ENCODE results near the gene NAPG. TPM values are rescaled to one million over a fixed set of nuclear protein-coding genes. Genes with fewer than 3 reads are reported as not detected.
A peak's percentile ranks its signal among the peaks of the same experiment; 100 is the strongest.

Gene NAPG
- total and polyA plus RNA-seq, 9 of the 15 experiments (the other 6 are each of a cell fraction or from before 2014, with no cell fraction given): 31.6 to 63.3 (median 50.9) TPM

GRCh38 chr18:10525697-10526560 lies at the start of gene NAPG (continued):
- TF ChIP-seq ZNF740 (CRISPR knock-in tag; IDR thresholded peaks at IDR 0.05) (0 out of 2 replicates have a peak, but pooled peaks have one; percentile 35), ZNF740 (tag; IDR thresholded peaks at IDR 0.05) (no peak), ZKSCAN3 (CRISPR knock-in tag; IDR thresholded peaks at IDR 0.05) (no peak), SETDB1 (IDR thresholded peaks at IDR 0.05; ENCODE audit: low read length) (no peak), BCL6 (CRISPR knock-in tag; IDR thresholded peaks at IDR 0.05) (no peak), SOX6 (IDR thresholded peaks at IDR 0.05) (no peak), RBBP5 (IDR thresholded peaks at IDR 0.05; ENCODE audit: borderline replicate concordance, insufficient read depth, low read length, poor library complexity, severe bottlenecking) (peak; percentile 73), NR0B1 (IDR thresholded peaks at IDR 0.05; ENCODE audit: partially characterized antibody) (no peak), XRCC3 (IDR thresholded peaks at IDR 0.05) (no peak), BRD4 (IDR thresholded peaks at IDR 0.05) (no peak), RNF2 (IDR thresholded peaks at IDR 0.05) (peak; percentile 54; the same call in 1 of the 2 replicates), ID3 (CRISPR knock-in tag; IDR thresholded peaks at IDR 0.05) (no peak), ID3 (tag; IDR thresholded peaks at IDR 0.05) (no peak), ELF2 (CRISPR knock-in tag; IDR thresholded peaks at IDR 0.05) (0 out of 2 replicates have a peak, but pooled peaks have one; percentile 47), PCBP1 (IDR thresholded peaks at IDR 0.05; ENCODE audit: low read depth, low read length, poor library complexity, severe bottlenecking) (peak; percentile 49), PRMT5 (CRISPR knock-in tag; IDR thresholded peaks at IDR 0.05) (no peak), POLR2A (conservative IDR thresholded peaks at IDR 0.05) (peak; percentile 84), NR2C1 (IDR thresholded peaks at IDR 0.05) (peak; percentile 31), NR2C1 (tag; IDR thresholded peaks at IDR 0.05) (0 out of 2 replicates have a peak, but pooled peaks have one; percentile 38), KDM4B (IDR thresholded peaks at IDR 0.05; ENCODE audit: borderline replicate concordance in 2 of 2, low read depth in 1 of 2) (0 out of 4 replicates have a peak, but pooled peaks of 1 of the 2 experiments have one; percentile 46), GABPB1 (CRISPR knock-in tag; IDR thresholded peaks at IDR 0.05) (peak; percentile 80), RBM39 (optimal IDR thresholded peaks at IDR 0.05; ENCODE audit: low read depth, low read length) (no peak), MBD2 (IDR thresholded peaks at IDR 0.05; ENCODE audit: borderline replicate concordance, low read depth) (peak; percentile 56; the same call in 1 of the 2 replicates), EP400 (IDR thresholded peaks at IDR 0.05) (peak; percentile 73), ARID2 (IDR thresholded peaks at IDR 0.05) (no peak), ZNF639 (CRISPR knock-in tag; conservative IDR thresholded peaks at IDR 0.05 in 1 of 2, IDR thresholded peaks at IDR 0.05 in 1 of 2) (peak in 1 of 2 experiments; percentile 70; a peak in 1 of 4 replicates)
